LHCN-M2 (cell line): ENCODE results near the gene INSRR. TPM values are rescaled to one million over a fixed set of nuclear protein-coding genes. Genes with fewer than 3 reads are reported as not detected.

Experiments
- DNase-seq: peaks from one replicate; pipeline ENCODE4 v3.0.0-alpha.2; 2012; ENCODE audit warnings: low read depth
- total RNA-seq: library from RNA; depleted of rRNA; stranded (reverse); fragments of >200 nt; gene quantifications from 2 replicates; pipeline ENCODE4 v1.2.3, GENCODE V29; 2014

Gene INSRR
- total RNA-seq, 1 experiment from 2014 or later, result not detected

DNA sequence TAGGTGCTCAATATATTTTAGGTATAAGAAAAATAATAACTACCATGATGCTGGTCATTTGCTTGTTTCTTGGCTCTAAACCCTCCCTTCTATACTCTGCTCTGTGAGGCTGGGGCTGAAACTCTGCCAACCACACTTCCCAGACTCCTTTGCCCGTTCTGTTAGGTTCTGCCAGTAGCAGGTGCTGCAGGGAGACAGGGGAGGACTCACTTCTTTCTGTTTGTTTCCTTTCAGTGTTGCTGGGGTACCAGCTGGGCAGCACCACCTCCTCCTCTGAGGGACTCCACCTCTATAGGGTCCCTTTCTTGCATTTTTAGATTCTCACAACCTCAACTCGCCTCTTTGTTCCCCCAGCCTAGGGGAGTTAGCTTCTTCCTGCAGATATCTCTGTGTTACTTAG is 25.3 kb downstream of the INSRR start:
- DNase-seq, result no peak

- DNase-seq, result no peak
Observed at GRCh38 chr1:156832434-156832833, 26.5 kb downstream of the INSRR start.

DNA sequence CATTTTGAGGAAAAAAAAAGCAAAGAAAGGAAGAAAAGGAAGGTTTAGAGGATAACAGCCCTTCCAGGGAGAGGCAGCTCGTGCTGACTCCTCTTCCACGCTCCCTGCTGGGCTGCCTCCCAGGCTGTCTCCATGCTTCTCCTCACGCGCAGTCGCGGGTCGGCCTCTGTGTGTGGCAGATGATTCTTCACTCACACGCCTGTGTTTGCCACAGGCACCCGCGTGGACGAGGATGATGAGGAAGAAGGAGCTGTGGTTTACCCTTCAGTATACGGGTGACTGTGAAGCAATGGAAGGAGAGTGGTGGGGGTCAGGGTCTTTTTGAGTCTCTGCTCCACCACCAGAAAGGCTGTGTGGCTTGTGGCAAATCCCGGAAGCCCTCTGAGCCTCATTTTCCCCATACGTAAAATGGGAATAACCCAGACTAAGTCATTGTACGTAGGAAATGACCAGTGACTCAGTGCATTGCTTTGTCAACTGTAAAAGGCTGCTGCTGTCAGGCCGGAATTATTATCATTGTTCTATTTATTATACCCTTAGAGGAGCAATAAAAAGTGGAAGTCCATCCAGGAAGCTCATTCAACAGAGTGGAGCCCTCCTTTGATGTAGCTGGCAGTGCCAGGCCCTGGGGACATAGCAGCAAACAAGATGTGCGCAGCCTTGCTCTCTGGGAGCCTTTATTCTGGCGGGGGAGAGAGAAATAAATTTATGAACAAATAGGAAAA is 30.4 kb downstream of the INSRR start:
- no peak for DNase-seq

DNA sequence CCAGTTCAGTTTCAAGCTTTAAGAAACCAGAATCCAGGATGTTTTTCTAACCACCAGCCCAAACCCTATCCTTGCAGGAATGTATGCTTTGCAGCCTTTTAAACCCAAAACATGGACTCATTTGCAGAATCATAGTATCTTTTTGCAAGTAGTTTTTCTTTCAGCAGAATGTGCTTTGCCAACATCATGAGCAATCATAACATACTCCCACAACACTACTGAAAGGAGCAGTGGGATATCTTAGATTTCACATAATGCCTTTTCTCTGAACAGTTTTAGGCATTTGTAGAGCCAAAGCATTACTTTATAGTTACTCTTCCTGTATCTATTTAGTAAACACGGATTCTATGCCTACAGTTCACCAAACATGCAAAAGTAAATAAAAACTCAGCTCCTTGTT is 32.3 kb downstream of the INSRR start:
- DNase-seq, result no peak

DNA sequence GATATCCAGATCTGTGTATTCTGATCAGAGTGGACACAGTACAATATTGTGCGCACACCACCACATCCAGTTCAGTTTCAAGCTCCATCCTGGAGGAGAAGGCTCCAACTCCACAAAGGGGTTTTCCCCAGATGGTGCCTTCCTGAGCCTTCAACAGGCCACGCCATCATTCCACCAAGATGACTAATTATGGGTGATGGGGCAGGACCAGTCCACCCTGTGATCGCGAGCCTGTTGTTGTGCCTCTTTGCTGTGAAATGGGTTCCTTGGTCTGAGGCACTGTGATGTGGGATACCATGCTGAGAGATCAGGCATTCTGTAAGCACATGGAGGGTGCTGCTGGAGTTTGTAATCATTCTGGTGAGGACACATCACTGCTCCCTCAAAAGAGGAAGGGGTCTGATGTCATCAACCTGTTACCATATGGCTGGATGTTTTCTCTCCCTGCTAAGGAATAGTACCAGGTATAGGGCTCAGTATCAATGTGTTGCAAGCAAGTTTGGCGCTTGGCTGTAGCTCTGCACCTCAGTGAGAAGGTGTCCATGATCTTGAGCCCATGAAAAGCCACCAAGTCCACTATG is 35.6 kb downstream of the INSRR start:
- DNase-seq, result no peak

DNA sequence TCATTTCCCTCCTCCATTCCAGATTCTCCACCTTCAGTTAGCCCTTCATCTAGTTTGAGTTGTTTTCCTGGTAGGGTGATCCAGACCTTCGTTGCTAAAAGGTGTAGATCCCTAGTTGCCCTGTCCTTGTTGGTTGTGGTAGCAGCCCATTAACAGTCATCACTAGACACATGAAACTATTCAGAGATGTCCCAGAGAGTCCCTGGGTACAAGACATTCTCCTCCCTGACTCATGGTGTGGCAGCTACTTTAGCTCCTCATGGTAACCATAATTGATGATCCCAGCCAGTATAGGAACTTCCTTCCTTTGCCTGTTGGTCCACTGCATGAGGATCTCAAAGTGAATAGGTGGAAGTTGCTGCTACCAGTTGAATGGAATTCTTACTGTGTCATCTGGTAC is 36.2 kb downstream of the INSRR start:
- DNase-seq, result no peak

GRCh38 chr1:156821801-156822200 is 37.1 kb downstream of the INSRR start:
- peak; percentile 44 for DNase-seq

GRCh38 chr1:156816561-156817328 is 42.2 kb downstream of the INSRR start, which contains the start of gene SH2D2A:
TSS of gene SH2D2A (minus strand) at chr1:156816848. CDS start at chr1:156816708, 140 bp downstream.
- no peak for DNase-seq

DNA sequence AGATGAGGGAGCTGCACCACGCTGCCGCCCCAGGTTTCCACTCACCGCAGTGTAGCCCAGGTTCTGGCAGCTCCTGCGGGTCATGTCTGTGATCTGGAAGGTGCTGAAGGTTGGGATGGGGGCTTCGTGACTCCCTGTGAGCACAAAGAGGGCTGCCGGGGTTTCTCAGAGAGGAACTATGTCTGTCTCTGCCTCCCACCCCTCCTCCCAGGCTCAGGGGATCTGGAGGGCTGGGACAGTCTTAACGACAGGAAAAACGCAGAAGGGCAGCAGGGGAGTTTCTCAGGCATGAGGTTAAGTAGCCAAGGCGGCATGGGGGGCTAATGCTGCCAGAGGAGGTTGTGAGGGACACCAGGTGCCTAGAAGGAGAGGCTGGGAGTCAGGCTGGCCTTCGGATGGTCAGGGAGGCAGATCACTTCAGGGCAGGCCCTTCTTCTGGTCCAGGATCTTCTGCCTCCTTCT is 42.9 kb downstream of the INSRR start:
- DNase-seq, result no peak

GRCh38 chr1:156815307-156815826 is 43.5 kb downstream of the INSRR start:
- peak; percentile 69 for DNase-seq

DNA sequence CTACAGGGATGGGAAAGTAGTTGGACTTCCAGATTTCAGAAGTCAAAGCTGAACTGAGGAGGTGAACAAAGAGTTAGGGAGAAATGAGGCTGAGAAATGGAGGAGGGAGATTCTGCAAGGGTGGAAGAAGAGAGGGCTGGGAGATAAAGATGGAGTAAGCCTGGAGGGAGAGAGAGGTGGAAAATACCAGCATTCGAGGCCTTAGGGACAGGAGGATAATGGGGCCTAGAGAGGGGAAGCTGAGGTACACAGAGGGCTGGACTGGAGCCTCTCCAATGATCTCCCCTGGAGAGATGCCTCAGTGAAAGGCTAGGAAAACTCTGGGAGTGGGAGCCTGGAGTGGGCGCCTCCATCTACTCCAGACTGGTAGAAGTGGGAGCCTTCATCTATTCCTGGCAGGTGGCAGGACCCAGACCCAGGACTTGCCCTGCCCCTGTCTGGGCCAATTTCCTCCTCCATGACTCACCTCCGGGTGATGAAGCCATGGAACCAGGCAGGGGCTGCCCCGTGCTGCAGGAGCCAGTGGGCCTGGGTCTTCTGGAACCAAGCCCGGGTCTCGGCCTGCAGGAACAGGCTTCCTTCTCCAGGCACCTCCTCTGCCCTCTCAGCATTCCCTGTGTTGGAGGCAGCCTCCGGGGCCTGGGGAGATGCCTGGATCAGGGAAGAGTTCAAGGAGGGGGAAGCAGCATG is 44.2 kb downstream of the INSRR start:
- DNase-seq, result no peak

- no peak for DNase-seq
Observed at GRCh38 chr1:156813750-156814570, 45.0 kb downstream of the INSRR start.

DNA sequence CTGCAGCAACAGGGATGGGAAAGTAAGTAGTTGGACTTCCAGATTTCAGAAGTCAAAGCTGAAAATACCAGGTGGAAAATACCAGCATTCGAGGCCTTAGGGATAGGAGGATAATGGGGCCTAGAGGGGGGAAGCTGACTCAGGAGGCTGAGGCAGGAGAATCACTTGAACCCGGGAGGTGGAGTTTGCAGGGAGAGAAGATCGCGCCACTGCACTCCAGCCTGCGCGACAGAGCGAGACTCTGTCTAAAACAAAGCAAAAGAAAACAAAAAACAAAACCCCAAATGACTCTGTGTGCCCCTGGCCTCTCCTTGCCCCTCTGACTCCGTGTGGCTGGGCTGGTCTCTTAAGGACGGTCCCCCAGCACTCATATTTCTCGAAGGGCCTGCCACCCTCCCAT is 45.6 kb downstream of the INSRR start:
- no peak for DNase-seq

- DNase-seq, result no peak
Observed at GRCh38 chr1:156812293-156812990, 46.5 kb downstream of the INSRR start.

DNA sequence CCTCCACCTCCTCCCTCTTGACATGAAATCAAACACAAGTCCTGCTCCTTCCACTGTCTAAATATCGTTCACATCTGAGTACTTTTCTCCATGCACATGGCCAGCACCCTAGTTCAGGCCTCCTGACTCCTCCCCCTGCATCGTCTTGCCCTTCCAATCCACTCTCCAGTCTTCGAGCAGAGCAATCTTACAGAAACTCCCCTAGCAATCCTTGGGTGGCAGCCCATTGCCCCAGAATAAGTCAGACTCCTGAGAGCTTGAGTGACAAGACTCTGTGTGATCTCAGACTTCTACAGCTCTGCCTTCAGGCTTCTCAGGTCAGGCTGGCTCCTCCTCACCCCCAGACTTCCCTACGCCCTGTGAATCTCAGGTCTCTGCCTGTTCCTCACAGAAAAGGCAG is 47.7 kb downstream of the INSRR start:
- DNase-seq, result no peak

DNA sequence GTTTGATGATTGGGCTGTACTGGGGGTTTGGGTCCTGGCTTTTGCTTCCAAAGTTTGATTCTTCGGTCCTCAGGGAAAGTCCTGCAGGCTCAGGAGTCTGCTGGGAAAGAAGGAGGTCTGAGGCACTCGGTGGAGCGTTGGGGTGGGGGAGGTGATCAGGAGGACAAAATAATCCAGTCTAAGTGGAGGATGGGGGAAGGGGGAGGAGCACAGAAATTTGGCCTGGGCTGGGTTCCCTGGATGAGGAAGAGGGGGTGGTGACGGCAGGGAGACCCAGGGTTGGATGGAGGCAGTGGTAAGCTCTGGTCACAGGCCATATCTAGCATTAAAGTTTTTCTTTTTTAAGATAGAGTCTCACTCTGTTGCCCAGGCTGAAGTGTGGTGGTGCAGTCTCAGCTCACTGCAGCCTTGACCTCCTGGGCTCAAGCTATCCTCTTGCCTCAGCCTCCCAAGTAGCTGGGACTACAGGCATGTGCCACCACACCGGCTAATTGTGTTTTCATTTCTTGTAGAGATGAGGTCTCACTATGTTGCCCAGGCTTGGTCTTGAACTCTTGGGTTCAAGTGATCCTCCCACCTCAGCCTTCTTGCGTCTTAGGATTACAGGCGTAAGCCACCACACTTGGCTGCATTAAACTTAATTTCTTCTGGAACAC is 49.1 kb downstream of the INSRR start:
- DNase-seq, result no peak

DNA sequence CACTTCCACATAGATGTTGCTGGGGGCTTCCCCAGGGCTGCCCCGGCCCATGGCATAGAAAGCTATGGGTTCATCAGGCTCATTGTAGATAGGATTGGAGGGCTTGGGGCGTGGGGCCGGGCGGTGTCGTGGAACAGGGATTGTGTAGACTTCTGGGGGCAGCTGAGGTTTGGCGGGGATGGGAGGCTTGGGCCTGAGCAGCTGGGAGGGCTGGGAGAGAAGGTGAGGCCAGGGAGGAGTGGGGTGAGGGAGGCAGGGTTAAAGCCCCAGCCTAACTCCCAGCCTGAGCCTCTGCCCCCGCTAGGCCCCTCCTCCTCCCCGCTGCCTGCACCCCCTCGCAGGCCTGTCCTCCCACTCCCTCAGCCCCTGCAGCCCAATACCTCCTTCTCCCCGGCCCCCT is 49.6 kb downstream of the INSRR start:
- DNase-seq, result no peak

DNA sequence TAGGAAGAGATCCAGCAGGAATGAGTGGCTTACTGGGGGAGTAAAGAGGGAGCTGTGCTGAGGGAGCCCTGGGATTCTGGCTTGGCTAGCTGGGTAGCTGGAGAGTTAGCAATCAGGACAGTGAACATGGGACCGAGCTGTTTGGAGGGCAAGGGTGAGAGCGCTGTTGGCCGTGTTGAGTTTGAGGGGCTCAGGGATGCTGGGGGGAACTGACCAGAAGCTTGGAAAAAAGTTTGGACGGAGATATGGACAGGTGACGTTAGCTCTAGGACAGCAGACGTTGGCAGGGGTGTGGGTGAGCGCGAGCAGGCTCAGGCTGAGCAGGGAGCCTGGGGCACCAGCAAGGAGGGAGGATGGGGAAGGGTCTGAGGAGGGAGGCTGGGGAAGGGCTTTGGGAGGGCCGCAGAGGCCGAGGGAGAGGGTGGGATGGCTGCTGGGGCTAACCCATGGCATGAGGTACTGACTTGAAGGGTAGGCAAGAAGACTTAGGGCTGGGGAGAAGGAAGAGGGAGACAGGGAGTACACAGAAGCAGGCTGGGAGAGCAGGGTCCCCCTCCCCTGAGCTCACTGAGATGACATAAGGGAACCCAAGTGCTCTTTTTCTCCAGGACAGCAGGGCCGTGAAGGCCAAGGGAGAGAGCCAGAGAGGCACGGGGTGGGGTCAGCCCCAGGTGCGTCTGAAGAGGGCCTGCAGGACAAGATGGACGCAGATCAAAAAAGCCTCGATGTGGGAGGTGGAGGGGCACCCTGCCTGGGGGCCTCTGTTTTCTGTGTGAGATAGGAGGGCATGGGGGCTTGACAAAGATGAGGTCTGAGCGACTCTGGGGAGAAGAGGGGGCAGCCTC is 50.5 kb downstream of the INSRR start:
- DNase-seq, result no peak

GRCh38 chr1:156807627-156808026 is 51.3 kb downstream of the INSRR start:
- DNase-seq, result no peak
